Esophagus squamous epithelium (tissue), 4 donors: ENCODE measurements around the gene RNF213.

ENCODE experiments used
- POLR2A ChIP-seq, 4 donors: fragments of 450-650 bp; IDR thresholded peaks; one replicate each; pipeline ENCODE4 v1.6.1; 2017; ENCODE audit warnings: antibody characterized with exemption in 4 of 4, mild to moderate bottlenecking in 4 of 4, moderate library complexity in 3 of 4
- TF ChIP-seq, protein P1 (sequence below), 6 experiments: fragments of 450-650 bp in 4 of 6; fragments of 200-600 bp in 2 of 6; sonication (generic) in 2 of 6; IDR thresholded peaks; one replicate each; pipeline ENCODE4 v1.5.1; 2016 to 2019; ENCODE audit warnings: antibody characterized with exemption in 6 of 6, mild to moderate bottlenecking in 4 of 6, moderate library complexity in 4 of 6

DNA sequence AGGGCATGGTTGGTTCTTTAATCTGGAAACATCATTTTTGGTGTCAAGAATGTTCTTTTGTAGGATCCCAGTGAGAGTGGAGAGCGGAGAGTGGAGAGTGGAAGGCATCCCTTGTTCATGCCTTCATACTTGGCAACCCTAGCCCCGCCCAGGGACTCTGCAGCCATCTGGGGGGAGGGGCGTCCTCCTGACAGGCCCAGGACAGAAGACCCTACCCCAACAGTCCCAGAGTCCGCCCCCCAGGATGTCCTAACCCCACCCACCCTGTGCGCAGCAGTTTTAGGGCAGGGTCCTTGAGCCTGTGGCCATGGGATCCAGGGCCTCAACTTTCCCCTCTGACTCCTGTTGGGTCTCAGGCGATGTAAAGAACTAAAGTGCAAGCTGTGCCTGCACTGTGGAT is 36.0 kb upstream of the RNF213 start:
- TF ChIP-seq, protein P1, sequence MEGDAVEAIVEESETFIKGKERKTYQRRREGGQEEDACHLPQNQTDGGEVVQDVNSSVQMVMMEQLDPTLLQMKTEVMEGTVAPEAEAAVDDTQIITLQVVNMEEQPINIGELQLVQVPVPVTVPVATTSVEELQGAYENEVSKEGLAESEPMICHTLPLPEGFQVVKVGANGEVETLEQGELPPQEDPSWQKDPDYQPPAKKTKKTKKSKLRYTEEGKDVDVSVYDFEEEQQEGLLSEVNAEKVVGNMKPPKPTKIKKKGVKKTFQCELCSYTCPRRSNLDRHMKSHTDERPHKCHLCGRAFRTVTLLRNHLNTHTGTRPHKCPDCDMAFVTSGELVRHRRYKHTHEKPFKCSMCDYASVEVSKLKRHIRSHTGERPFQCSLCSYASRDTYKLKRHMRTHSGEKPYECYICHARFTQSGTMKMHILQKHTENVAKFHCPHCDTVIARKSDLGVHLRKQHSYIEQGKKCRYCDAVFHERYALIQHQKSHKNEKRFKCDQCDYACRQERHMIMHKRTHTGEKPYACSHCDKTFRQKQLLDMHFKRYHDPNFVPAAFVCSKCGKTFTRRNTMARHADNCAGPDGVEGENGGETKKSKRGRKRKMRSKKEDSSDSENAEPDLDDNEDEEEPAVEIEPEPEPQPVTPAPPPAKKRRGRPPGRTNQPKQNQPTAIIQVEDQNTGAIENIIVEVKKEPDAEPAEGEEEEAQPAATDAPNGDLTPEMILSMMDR (IDR thresholded peaks at IDR 0.05): no peak
- TF ChIP-seq POLR2A (IDR thresholded peaks at IDR 0.05): no peak
